ENCODE data around the gene CDK2AP2. TPM values are rescaled to one million over a fixed set of nuclear protein-coding genes. Genes with fewer than 3 reads are reported as not detected.

CDK2AP2 gene
- polyA plus RNA-seq, 1 donor: 23.6 TPM

DNA sequence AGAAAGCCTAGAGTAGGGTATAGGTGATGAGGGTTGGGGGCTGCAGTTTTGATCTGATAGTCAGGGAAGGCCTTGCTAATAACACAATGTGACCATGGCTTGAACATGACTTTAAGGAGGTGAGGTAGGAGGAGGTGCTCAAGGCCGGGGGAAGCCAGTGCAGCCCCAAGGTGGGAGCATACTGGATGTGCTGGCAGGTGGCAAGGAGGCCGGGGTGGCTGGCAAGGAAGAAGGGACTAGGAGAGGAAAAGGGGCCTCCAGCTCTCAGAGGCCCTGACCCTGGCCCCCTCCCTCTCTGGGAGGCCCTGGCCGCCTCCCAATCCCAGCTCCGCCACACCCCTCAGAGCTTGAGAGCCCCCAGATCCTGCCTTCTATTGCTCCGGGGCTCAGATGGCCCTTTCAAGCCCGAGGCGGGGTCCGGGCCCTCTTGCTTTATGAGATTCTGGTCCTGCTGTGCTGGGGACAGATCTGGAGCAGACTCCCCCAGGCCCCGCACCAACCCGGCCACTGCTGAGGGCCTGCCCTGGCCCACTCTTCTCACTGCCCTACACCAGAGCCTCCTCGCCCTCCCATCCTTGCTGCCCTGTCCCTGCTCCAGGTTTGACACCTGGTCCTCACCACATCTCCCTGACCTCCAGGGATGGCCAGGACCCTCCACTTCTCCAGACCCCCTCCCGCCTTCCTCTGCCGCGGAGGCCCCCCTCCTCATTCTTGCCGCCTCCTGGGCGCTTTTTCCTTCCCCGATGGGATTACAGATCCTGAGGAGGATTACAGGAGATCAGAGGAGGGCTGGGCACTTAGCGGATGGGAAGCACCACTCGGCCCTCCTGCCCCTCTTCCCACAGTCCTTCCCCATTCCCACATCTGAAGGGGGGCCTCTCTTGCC lies 4.6 kb downstream of the CDK2AP2 start:
- no peak for DNase-seq

DNA sequence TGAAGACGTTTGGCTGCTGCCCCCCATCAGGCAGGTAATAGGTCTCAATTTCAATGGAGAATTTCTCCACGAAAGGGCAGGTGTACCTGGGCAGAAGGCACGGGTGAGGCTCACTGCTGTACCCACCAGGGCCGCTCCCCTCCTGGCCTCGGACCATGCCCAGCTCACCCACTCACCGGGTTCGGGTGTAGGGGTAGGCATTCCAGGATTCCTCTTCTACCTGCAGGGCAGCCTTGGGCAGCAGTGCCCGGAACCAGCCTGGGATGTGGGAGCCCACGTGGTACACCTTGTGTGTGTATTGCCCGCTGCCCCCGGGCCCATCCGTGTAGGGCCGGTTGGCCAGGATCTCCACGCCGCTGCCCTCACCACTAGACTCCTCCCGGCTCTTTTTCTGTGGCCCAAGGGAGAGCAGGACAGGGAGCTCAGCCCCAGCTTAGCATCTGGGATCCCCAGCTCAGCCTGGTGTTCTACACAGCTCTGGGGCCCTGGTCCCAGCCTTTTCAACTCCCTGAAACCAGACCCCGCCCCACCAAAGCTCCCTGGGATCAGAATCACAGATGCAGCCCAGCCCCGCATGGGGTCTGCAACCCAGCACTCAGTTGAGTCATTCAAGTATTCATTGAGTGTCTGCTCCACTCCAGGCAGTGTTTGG lies 5.5 kb downstream of the CDK2AP2 start:
- DNase-seq: no peak

DNA sequence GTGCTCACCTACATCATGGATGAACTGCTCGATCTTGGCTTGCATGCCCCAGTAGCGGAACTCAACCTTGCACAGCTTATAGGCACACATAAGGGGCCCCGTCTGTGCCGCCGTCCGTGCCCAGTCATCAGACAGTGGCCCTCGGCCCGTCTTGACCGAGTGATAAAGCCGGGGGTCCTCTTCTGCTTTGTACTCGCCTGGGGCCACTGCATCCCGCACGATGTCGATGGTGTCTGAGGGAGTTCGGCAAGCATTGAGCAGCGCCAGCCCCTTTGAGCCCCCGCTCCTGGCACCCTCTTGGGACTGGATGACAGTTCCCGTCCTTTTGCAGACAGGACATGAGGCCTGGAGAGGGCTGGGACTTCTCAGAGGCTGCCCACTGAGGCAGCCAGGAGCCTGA lies 6.1 kb downstream of the CDK2AP2 start:
- no peak for DNase-seq

DNA sequence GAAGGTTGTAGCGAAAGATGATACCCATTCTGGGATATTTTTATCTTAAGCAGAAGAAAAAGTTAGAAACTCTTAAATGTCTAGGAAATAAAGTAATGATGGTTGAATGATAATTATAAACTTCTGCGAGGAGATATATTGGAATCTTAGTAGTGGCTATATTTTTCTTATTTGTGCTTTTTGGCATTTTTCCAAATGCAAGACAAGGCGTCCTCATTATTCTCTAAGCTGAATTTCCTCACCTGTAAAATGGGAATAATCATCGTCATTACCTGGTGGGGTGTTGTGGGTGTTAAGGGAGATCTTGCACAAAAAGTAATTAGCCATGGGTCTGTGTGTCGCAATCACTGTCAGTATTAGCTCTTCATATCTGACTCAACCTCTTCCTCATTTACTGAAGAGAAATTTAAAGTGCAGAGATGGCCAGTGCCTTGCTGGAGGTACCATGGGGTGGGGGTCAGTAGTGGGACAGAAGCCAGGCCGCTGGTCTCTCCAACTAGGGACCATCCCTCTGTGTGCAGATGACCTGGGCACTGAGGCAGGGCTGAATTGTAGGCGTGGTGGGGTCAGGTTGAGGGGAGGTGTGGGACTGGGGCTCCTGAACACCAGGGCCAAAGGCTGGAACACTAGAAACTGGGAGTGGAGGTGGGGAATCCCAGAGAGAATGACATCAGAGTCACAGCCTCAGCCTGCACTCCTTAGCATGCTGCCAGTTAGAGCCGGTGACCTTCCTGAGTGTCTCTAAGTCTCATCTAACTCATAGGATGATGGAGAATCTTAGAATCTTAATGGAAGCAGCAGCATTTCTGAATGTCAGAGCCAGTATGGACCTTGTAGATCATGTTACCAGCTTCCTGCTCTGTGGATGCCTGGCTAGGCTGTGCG lies 6.9 kb downstream of the CDK2AP2 start:
- DNase-seq: no peak

DNA sequence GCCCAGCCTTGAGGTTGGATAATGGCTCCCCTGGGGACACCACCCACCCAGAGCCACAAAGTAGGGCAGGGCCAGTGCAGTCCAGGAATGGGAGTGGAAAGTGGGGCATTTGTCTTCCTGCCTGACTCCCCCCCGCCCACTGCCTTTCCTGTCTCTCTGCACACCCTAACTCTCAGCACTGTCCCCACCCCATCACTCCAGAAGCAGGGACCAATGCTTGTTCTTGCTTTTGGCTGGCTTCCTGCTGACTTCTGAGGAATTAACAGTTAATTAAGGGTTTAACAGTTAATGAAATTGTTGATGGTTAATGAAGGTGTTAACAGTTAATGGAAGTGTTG lies 7.5 kb downstream of the CDK2AP2 start:
- no peak for DNase-seq

- no peak for DNase-seq
These were observed 8.0 kb downstream of the CDK2AP2 start for GRCh38 chr11:67499808-67500483.

- DNase-seq: no peak
These were observed 9.4 kb downstream of the CDK2AP2 start for GRCh38 chr11:67498544-67498972.

DNA sequence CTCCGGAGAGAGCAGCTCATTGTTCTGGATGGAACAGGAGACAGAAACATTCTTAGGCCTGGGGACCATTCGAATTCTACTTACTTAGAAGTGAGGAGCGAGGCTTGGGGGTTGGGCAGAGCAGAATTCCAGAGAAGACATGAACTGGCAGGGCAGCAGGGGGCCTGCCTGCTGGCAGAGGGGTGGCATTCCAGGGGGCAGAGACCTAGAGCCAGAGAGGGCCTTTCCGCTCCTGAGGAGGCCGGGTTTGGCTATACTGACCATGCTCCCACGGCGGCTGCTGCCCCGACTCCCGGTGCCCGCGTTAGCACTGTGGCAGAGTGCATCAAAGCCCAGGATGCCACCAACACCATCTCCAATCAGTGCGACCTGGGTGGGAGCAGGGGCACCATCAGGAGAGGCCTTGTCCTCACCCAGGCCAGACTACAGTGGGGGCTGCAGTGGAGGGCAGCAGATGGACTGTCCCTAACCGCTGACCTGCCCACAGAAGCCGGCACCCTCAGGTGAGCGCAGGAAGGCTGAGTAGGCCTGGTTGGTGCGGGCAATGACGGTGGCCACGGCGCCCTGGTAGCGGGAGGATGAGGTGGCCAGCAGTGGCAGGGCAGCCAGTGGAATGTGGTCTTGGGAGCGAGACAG lies 10.2 kb downstream of the CDK2AP2 start:
- no peak for DNase-seq

DNA sequence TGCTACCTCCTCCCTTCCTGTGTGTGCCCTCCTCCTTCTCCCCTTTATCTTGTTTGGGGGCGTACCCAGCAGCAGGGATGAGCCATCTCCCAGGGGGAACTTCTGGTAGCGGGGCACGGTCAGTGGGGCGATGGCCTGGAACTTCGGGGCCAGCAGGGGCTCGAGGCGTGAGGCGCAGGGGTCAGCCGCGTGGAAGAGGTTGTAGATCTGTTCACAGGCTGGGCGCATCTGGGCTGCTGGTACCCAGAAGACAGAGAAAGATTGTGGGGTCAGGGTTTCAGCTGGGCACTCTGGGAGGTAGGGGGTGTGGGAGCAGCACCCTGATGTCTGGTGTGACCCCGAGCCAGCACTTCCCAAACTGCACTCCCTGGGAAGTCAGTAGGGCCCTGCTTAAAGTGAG lies 11.8 kb downstream of the CDK2AP2 start:
- DNase-seq: no peak

GRCh38 chr11:67495234-67496005 lies 12.5 kb downstream of the CDK2AP2 start:
- DNase-seq: no peak

DNA sequence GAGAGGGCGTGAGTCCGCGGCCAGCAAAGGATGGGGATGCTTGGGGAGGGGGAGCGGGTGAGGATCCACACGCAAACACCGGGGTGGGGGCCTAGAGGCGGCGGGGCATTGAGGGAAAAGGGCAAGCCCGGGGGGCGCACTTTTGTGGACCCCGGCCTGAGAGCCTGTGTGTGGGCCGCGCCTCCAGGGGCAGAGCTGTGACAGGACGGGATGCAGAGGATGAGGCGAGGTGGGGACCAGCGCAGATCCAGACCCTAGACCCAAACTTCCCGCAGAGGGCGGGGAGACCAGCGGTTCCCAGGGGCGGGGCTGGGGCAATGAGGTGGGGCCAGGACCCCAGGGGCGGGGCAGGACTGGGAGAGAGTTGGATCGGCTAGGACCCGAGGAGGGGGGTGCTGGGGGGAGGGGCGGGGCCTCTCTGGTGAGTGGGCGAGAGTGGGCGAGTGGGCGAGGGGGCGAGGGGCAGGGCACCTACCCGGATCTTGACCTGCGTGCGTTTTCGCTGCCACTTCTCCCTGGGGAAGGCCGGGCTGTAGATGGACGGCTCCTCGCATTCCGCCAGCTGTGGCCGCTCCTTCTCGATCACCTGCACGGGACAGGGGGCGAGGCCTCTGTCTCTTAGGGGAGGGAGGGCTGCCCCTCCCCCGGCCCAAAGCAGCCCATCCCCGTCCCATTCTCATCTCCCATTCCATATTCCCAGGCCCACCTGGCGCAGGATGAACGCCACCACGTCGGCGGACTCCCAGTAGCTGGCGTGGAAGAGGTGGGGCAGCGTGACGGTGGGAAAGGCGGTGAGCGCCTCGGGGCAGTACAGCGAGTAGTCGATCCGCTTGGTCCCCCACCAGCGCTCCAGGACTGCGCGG lies 13.4 kb downstream of the CDK2AP2 start:
- DNase-seq: no peak

DNA sequence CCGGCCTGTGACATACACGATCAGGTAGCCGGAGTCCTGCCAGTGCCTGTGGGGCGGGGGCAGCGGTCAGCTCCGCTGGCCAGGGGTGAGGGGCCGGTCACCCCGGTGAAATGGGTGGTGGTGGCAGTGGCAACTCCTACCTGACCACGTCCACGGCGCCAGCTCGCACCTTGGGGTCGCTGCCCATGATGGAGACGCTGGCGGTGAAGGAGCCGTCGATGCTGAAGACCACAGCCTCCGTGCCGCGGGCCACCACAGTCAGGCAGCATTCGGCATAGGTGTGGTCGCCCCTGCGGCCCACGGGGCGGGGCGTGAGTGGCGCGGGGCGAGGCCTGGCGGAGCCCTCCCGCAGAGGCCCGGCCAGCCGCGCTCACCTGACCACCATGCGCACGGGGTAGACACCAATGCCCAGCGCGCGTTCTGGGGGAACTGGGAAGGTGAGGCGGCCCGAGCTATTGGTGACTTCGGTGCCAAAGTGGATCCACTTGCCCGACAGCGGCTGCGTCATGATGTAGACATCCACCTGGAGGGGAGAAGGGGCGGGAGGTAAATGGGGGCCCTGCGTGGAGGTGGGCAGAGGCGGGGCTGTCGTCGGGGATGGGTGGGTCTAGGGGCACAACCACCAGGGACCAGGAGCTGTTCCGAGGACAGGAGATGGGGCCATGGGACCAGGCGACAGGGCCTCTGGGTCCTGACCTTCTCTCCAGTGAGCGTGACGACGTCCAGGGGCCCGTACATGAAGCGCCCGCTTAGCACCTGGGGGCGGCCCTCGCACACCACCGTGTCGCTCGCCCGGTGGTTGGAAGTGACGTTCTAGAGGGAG lies 14.2 kb downstream of the CDK2AP2 start:
- no peak for DNase-seq

GRCh38 chr11:67492801-67493547 lies 15.0 kb downstream of the CDK2AP2 start:
- no peak for DNase-seq

- DNase-seq: no peak
These were observed 15.8 kb downstream of the CDK2AP2 start for GRCh38 chr11:67492069-67492727.

DNA sequence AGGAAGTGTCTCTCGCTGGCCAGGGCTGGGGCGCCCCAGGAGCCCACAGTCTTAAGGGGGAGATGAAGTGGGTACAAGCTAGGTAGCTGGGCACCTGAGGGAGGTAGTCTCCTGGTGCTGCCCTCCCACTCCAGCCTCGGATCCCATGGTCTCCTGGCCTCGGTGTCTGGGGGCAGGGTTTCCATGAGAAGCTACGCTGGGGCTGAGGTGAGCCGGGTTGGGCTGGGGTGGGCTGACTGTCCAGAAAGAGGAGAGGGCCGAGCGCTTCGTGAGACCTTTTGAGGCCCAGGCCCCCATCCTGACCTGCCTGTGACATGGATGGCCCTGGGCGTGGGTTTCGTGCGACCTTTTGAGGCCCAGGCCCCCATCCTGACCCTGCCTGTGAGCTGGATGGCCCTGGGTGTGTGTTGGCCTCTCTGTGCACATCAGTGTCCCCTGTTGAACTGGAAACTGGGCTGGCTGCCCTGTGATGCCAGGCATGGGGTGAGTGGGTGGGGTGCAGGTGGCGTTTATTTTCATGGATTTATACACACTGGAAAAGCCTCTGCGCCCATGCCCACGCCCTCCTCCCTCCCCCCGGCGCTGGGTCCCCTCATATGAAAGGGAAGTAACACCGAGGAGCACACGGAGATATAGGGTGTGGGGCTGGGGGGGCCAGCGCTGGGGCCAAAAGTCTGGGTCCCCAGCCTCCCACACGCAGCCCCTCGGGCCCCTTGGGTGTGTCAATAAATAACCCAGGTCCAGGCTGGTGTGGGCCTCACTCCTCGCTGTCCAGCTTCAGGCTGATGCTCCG lies 16.5 kb downstream of the CDK2AP2 start:
- DNase-seq: no peak

DNA sequence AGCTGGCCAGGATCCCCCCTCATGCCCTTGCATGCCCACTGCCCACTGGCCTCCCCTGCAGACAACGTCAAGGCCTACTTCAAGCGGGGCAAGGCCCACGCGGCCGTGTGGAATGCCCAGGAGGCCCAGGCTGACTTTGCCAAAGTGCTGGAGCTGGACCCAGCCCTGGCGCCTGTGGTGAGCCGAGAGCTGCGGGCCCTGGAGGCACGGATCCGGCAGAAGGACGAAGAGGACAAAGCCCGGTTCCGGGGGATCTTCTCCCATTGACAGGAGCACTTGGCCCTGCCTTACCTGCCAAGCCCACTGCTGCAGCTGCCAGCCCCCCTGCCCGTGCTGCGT lies 17.3 kb downstream of the CDK2AP2 start:
- no peak for DNase-seq

All from hindlimb muscle (tissue), 1 donor.